Bronchial epithelial cell (primary cell): ENCODE results near the gene PRAMEF12. TPM values are rescaled to one million over a fixed set of nuclear protein-coding genes. Genes with fewer than 3 reads are reported as not detected.

Experiments
- DNase-seq: peaks from one replicate; pipeline ENCODE4 v3.0.0-alpha.2; 2010; ENCODE audit warnings: low read depth
- FAIRE-seq: peaks from 2 replicates; lab custom pipeline; 2011; peaks lifted over from hg19 to GRCh38; lab: Jason Lieb, UNC
- H3K27me3 ChIP-seq: 2 replicates; pipeline ENCODE4 v1.5.1; 2011; ENCODE audit warnings: low read length; ENCODE audit not compliant: control insufficient read depth, insufficient read depth
- H3K36me3 ChIP-seq: 2 replicates; pipeline ENCODE4 v1.5.1; 2011; ENCODE audit warnings: low read length; ENCODE audit not compliant: control insufficient read depth, insufficient read depth
- H3K4me3 ChIP-seq: 2 replicates; pipeline ENCODE4 v1.5.1; 2011; ENCODE audit warnings: mild to moderate bottlenecking, low read depth, low read length, control low read depth
- total RNA-seq: library from RNA; depleted of rRNA; stranded (reverse); fragments of >200 nt; gene quantifications from 2 replicates; pipeline ENCODE4 v1.2.1, GENCODE V29; 2014
- TF ChIP-seq, protein P1 (sequence below): IDR thresholded peaks from 2 replicates; pipeline ENCODE4 v1.5.1; 2011; ENCODE audit warnings: mild to moderate bottlenecking, moderate library complexity, low read length, control low read depth, inconsistent platforms; ENCODE audit not compliant: insufficient read depth, severe bottlenecking

PRAMEF12 gene
- total RNA-seq, 1 donor from 2014 or later, result not detected

DNA sequence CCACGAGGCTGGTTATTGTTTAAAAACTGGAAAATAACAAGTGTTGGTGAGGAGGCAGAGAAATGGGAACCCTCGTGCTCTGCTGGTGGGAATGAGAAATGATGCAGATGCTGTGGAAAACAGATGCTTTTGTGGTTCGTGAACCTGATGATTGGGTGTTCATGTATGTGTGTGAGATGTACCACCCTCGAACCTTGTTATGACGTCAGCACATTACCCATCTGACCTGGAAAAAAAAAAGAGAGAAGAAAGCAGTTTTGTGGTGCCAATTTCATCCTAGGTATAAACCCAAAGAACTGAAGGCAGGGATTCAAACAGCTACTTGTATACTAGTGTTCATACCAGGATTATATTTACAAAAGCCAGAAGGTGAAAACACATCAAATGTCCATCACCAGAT is 33.9 kb upstream of the PRAMEF12 start:
- H3K4me3 ChIP-seq, result no peak overlapping the region
- H3K27me3 ChIP-seq, result no peaks in the 10 kb centered on the region
- no peaks in the 10 kb centered on the region for H3K36me3 ChIP-seq
- TF ChIP-seq, protein P1, sequence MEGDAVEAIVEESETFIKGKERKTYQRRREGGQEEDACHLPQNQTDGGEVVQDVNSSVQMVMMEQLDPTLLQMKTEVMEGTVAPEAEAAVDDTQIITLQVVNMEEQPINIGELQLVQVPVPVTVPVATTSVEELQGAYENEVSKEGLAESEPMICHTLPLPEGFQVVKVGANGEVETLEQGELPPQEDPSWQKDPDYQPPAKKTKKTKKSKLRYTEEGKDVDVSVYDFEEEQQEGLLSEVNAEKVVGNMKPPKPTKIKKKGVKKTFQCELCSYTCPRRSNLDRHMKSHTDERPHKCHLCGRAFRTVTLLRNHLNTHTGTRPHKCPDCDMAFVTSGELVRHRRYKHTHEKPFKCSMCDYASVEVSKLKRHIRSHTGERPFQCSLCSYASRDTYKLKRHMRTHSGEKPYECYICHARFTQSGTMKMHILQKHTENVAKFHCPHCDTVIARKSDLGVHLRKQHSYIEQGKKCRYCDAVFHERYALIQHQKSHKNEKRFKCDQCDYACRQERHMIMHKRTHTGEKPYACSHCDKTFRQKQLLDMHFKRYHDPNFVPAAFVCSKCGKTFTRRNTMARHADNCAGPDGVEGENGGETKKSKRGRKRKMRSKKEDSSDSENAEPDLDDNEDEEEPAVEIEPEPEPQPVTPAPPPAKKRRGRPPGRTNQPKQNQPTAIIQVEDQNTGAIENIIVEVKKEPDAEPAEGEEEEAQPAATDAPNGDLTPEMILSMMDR, result no peak
- no peak for DNase-seq
- FAIRE-seq, result no peak

DNA sequence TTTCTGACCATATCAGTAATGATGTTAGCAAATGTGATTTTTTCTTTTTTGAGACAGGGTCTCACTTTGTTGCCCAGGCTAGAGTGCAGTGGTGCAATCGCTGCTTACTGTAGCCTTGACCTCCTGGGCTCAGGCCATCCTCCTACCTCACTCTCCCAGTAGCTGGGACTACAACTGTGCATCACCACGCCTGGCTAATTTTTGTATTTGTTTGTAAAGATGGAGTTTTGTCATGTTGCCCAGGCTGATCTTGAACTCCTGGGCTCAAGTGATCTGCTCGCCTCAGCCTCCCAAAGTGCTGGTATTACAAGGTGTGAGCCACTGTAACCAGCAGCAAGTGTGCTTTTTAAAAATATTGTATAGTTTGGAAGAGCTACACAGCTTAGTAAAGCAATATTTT is 31.6 kb upstream of the PRAMEF12 start:
- Histone ChIP-seq H3K27me3 (no peaks in the 10 kb centered on the region), H3K4me3 (no peak overlapping the region), H3K36me3 (no peaks in the 10 kb centered on the region)
- TF ChIP-seq, protein P1, result no peak
- no peak for FAIRE-seq
- no peak for DNase-seq

DNA sequence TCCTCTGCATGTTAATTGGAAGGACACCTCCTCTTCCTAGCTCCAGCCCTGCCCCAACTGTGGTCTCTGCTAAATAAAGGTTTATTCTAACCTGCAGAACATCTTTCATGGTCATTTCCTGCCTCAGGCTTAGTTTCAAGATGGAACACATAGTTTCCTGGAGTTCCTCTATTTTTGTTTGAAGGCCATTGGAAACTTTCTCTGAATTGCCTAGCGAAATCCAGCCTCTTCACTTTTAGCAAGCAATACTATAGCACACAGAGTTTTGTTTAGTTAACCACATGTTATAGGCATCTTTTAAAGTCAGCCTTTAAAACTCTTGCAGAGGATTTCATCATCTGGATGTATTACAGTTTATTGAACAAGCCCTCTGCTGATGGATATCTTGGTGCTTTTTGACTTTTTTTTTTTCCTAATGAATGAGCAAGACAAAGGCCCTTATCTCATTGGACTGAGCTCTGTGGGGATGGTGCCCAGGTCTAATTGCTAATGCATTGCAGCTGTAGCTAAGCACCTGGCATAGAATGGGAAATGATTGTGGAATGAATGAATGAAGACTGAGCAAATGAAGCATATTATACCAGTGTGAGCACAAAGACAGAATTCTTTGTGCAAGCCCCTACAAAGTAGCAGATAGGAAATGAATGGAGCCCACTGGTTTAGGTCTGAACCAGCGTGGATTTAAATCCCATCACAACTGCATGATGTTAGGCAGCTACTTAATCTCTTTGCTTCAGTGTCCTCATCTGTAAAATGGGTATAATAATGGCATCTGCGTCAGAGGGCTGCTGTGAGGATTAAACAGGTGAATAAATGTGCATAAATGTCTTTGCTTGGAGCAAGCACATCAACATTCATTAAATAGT is 28.2 kb upstream of the PRAMEF12 start:
- no peaks in the 10 kb centered on the region for H3K36me3 ChIP-seq
- H3K27me3 ChIP-seq, result no peaks in the 10 kb centered on the region
- no peak overlapping the region for H3K4me3 ChIP-seq
- TF ChIP-seq, protein P1, result no peak
- DNase-seq (no peak), FAIRE-seq (no peak)

DNA sequence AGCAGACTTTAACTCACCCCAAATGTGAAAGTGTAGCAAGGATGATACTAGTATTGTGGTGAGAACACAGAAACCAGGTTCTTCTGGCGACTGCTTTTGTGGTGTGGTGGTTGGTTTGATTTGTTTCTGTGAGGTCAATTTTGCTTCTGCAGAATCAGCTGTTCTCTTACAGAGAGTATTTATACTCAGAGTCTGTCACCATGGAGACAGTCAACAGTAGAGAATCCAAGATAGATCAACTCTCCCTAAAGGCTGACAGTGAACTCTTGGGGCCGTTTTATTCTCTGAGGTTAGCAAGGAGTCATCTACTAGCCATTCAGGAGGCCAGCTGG is 27.6 kb upstream of the PRAMEF12 start, which contains the start of gene CFAP107:
Gene CFAP107 (plus strand): TSS at position 209 of the 332 bp plus-strand sequence. CDS start 231 bp downstream, outside the sequence.
- Histone ChIP-seq H3K4me3 (no peak within 1 kb of the TSS), H3K36me3 (no peaks in the 10 kb centered on the region), H3K27me3 (no peaks in the 10 kb centered on the region)
- FAIRE-seq (no peak), DNase-seq (no peak)
- TF ChIP-seq, protein P1, result no peak

DNA sequence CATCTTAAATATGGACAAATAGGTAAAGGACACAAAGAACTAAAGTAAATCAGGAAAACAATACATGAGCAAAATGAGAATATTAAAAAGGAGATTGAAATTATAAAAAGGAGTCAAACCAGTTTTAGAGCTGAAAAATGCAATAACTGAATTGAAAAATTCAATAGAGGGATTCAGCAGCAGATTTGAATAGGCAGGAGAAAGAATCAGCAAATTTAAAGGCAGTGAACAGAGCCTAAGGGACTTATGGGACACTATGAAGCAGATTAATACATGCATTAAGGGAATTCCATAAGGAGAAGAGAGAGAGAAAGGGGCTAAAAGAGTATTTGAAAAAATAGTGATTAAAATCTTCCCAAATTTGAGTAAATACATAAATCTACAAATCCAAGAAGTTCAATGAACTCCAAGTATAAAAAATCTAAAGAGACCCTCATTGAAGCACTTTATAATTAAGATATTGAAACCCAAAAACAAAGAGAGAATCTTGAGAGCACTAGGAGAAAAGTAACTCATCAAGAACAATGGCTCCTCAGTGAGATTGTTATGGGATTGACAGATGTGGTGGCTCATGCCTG is 24.7 kb upstream of the PRAMEF12 start:
- TF ChIP-seq, protein P1, result no peak
- no peak overlapping the region for H3K4me3 ChIP-seq
- FAIRE-seq (no peak), DNase-seq (no peak)
- no peaks in the 10 kb centered on the region for H3K36me3 ChIP-seq
- no peaks in the 10 kb centered on the region for H3K27me3 ChIP-seq
